Endothelial cell (in vitro differentiated cells): ENCODE data around the gene XPC. TPM values are rescaled to one million over a fixed set of nuclear protein-coding genes. Genes with fewer than 3 reads are reported as not detected.
A peak's percentile ranks its signal among the peaks of the same experiment; 100 is the strongest.

Source experiments
- DNase-seq: peaks from one replicate; pipeline ENCODE4 v3.0.0; 2021; ENCODE audit warnings: low spot score
- H3K27ac Mint-ChIP-seq: one replicate; pipeline ENCODE4 v1.8.0; 2021; ENCODE audit warnings: mixed read lengths, inconsistent platforms; ENCODE audit not compliant: unreplicated experiment
- H3K27me3 Mint-ChIP-seq: one replicate; pipeline ENCODE4 v1.8.0; 2021; ENCODE audit warnings: mild to moderate bottlenecking, moderate library complexity, mixed read lengths, inconsistent platforms; ENCODE audit not compliant: unreplicated experiment
- H3K36me3 Mint-ChIP-seq: one replicate; pipeline ENCODE4 v1.8.0; 2021; ENCODE audit warnings: mild to moderate bottlenecking, low read depth, mixed read lengths, inconsistent platforms; ENCODE audit not compliant: unreplicated experiment
- H3K4me1 Mint-ChIP-seq: one replicate; pipeline ENCODE4 v1.8.0; 2021; ENCODE audit warnings: mild to moderate bottlenecking, mixed read lengths, inconsistent platforms; ENCODE audit not compliant: unreplicated experiment
- H3K4me3 Mint-ChIP-seq: one replicate; pipeline ENCODE4 v1.8.0; 2021; ENCODE audit warnings: mild to moderate bottlenecking, mixed read lengths, inconsistent platforms; ENCODE audit not compliant: unreplicated experiment
- H3K9me3 Mint-ChIP-seq: one replicate; pipeline ENCODE4 v1.8.0; 2021; ENCODE audit warnings: mixed read lengths, inconsistent platforms; ENCODE audit not compliant: unreplicated experiment
- CTCF ChIP-seq: fragments of 200-600 bp; sonication (generic); IDR thresholded peaks from one replicate; pipeline ENCODE4 v1.5.0; 2021; ENCODE audit warnings: antibody characterized with exemption; ENCODE audit not compliant: unreplicated experiment
- total RNA-seq: library from RNA; stranded (reverse); fragmentation: NEBNext Ultra II Directional; extraction: Animal tissue kit (Norgen Biotek cat#: 25700); gene quantifications from one replicate; pipeline ENCODE4 v1.2.1, GENCODE V29; 2021; ENCODE audit not compliant: unreplicated experiment

XPC gene
- total RNA-seq, 1 donor from 2014 or later = 35.6 TPM

GRCh38 chr3:14218355-14218754 is 40.0 kb upstream of the XPC start:
- no peak for DNase-seq
- peaks cover 15% of the 10 kb centered on the region for H3K4me1 Mint-ChIP-seq
- H3K27ac Mint-ChIP-seq = no peak overlapping the region
- peaks cover 4% of the 10 kb centered on the region for H3K36me3 Mint-ChIP-seq
- no peaks in the 10 kb centered on the region for H3K9me3 Mint-ChIP-seq
- H3K27me3 Mint-ChIP-seq = peaks cover 4% of the 10 kb centered on the region
- TF ChIP-seq CTCF = no peak
- no peak overlapping the region for H3K4me3 Mint-ChIP-seq

DNA sequence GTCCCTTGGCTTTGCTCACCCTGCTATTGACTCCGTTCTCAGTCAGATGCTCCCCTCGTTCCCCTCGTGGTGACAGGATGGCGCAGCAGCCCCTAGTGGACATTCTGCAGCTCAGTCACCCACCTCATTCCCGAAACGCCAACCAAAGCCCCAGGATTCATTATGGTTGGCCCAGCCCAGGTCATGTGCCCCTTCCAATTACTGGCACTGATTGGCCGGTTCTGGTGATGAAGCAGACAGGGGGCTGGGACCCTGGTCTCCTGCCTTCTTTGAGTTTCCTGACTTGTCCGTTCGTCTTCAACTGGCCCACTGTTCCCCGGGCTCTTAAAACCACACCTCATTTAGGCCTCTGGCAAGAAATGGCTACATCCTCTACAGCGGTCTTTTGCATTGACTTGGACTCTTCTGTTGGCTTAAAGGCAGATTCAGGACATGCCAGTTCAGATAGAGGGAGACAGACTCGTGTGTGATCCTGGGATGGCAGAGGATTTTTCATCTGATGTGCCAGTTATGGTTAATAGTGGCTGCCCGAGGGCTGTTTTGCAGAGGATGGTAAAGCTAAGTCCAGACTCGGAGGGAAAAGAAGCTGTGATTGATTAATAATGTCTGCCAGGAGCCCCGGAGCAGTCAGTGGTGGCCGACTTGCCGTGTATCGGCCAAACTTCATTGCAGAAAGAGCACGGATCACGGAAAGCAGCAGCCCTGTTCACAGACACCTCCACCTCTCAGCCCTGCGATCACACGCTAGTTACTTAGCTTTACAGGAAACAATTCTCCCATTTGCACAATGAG is 38.1 kb upstream of the XPC start:
- peak; percentile 49 for DNase-seq
- H3K4me3 Mint-ChIP-seq = peak overlapping the region; percentile 67
- H3K36me3 Mint-ChIP-seq = peaks cover 4% of the 10 kb centered on the region
- H3K27me3 Mint-ChIP-seq = no peaks in the 10 kb centered on the region
- H3K9me3 Mint-ChIP-seq = no peaks in the 10 kb centered on the region
- H3K4me1 Mint-ChIP-seq = peaks cover 17% of the 10 kb centered on the region
- H3K27ac Mint-ChIP-seq = no peak overlapping the region
- TF ChIP-seq CTCF = peak; percentile 57

- no peak for TF ChIP-seq CTCF
- Mint-ChIP-seq H3K27me3 (no peaks in the 10 kb centered on the region), H3K9me3 (no peaks in the 10 kb centered on the region), H3K4me3 (no peak overlapping the region), H3K36me3 (peaks cover 4% of the 10 kb centered on the region), H3K27ac (no peak overlapping the region), H3K4me1 (peaks cover 26% of the 10 kb centered on the region)
- no peak for DNase-seq
These were observed 36.4 kb upstream of the XPC start for GRCh38 chr3:14214764-14215163.

DNA sequence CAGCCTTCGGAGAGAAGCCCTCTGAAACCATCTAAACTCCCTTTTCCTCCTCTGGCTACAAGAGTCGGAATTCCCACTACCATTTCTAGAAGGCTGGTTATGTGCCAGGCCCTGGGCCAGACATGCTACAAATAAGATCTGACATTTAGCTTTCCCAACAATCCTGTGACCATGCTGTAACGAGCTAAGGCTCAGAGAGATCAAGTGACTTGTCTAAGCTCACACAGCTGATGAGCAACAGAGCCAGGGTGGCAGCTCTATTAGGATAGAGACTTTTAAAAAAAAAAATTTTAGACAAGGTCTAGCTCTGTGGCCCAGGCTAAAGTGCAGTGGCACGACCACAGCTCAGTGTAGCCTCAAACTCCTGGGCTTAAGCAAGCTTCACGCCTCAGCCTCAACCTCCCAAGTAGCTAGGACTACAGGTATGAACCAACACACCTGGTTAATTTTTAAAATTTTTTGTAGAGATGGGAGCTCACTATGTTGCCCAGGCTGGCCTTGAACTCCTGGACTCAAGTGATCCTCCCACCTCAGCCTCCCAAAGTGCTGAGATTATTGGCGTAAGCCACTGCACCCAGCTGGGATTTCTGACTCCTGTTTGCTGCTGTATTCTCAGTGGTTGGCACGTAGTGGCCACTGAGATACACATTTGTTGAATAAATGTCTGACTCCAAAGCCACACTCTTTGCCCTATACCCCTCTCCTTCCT is 34.8 kb upstream of the XPC start:
- no peak overlapping the region for H3K4me3 Mint-ChIP-seq
- peaks cover 33% of the 10 kb centered on the region for H3K4me1 Mint-ChIP-seq
- TF ChIP-seq CTCF = no peak
- no peak overlapping the region for H3K27ac Mint-ChIP-seq
- peaks cover 3% of the 10 kb centered on the region for H3K36me3 Mint-ChIP-seq
- H3K27me3 Mint-ChIP-seq = no peaks in the 10 kb centered on the region
- H3K9me3 Mint-ChIP-seq = no peaks in the 10 kb centered on the region
- DNase-seq = no peak

GRCh38 chr3:14212032-14212431 is 33.6 kb upstream of the XPC start:
- Mint-ChIP-seq H3K36me3 (no peaks in the 10 kb centered on the region), H3K4me1 (peaks cover 33% of the 10 kb centered on the region), H3K27ac (no peak overlapping the region), H3K4me3 (no peak overlapping the region), H3K27me3 (no peaks in the 10 kb centered on the region), H3K9me3 (no peaks in the 10 kb centered on the region)
- TF ChIP-seq CTCF = no peak
- DNase-seq = no peak
